HG03558 (cell line): ENCODE measurements around the gene BRPF1.

Experiments used
- ATAC-seq: cut with Tn5 transposase; IDR thresholded peaks from one replicate; pipeline ENCODE4 v1.9.1; 2021; ENCODE audit warnings: moderate number of reproducible peaks; ENCODE audit not compliant: unreplicated experiment; ENCODE audit errors: extremely low read depth

Gene BRPF1

GRCh38 chr3:9783954-9784353, 52.4 kb downstream of the BRPF1 start:
- ATAC-seq: no peak

GRCh38 chr3:9784965-9785364, 53.4 kb downstream of the BRPF1 start:
- no peak for ATAC-seq

GRCh38 chr3:9785602-9786001, 54.1 kb downstream of the BRPF1 start:
- ATAC-seq: no peak

GRCh38 chr3:9786209-9786739, 54.7 kb downstream of the BRPF1 start:
- ATAC-seq: no peak

- ATAC-seq: no peak
Measured at GRCh38 chr3:9786825-9787669, 55.5 kb downstream of the BRPF1 start.

GRCh38 chr3:9787714-9788113, 56.2 kb downstream of the BRPF1 start:
- ATAC-seq: no peak

GRCh38 chr3:9791127-9791526, 59.6 kb downstream of the BRPF1 start:
- ATAC-seq: no peak

GRCh38 chr3:9791790-9792404, 60.4 kb downstream of the BRPF1 start:
- no peak for ATAC-seq

- peak; percentile 57 for ATAC-seq
Measured at GRCh38 chr3:9792405-9793160, 61.0 kb downstream of the BRPF1 start, which contains the start of the genes ARPC4 and TADA3. ARPC4 (plus strand) TSS chr3:9793082; CDS start chr3:9793122, 40 bp downstream. TADA3 (minus strand) TSS chr3:9792473; CDS start chr3:9791466, 1,007 bp downstream.

- no peak for ATAC-seq
Measured at GRCh38 chr3:9793161-9793781, 61.7 kb downstream of the BRPF1 start.

GRCh38 chr3:9794400-9794799, 62.9 kb downstream of the BRPF1 start:
- no peak for ATAC-seq

GRCh38 chr3:9795207-9795606, 63.7 kb downstream of the BRPF1 start:
- no peak for ATAC-seq

- ATAC-seq: no peak
Measured at GRCh38 chr3:9797196-9797945, 65.8 kb downstream of the BRPF1 start.
